T-helper 2 cell treated with Interferon-gamma antibody and Interleukin-4, amounts not matched to agents 100 ng/mL and 5 ng/mL, for 36 hours (primary cell): Measurements from ENCODE around the gene TMCO6. TPM values are rescaled to one million over a fixed set of nuclear protein-coding genes. Genes with fewer than 3 reads are reported as not detected.
"Not testable (repeated sequence)": the region's sequence is repeated elsewhere in the genome, so short reads cannot be mapped to it uniquely, and the experiment has no call there.

ENCODE experiments used
- intact Hi-C: fragments of 100-400 bp; cut with micrococcal nuclease; formaldehyde crosslinking; loops from one replicate; pipeline ENCODE4 v1.15.1; 2023
- total RNA-seq: library from RNA; stranded (reverse); gene quantifications from 2 replicates; pipeline ENCODE4 v1.2.3, GENCODE V29; 2022

Gene TMCO6
- total RNA-seq, 1 donor from 2014 or later: 36.4 TPM

GRCh38 chr5:140630292-140631035, 8.8 kb upstream of the TMCO6 start:
- intact Hi-C loops: no loop called here

- intact Hi-C loops: no loop called here
These were observed 8.2 kb upstream of the TMCO6 start for GRCh38 chr5:140631036-140631417.

DNA sequence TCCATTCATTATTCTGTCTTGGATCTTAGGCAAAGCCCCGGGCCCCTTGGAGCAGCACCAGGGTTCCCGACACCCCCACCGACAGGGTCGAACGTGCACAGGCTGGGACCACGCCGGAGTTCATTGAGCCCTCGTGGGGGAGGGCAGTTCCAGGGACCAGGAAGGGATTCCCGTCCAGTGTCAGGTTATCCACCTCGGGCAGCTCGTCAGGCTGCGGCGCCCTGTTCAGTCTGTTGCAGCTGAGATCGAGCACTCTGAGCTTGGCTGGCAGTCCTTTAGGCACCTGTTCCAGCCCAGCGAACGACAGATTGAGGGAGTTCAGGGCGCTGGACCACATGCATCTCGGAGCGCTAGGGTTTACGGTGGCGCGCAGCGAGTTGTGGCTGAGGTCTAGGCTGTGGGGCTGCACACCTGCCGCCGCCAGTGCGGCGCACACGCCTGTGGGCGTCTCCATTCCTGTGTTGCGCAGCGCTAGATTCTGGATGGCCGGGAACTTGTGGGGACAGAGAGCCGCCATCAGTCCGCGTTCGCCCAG, 7.4 kb upstream of the TMCO6 start:
- intact Hi-C loops: no loop called here

- intact Hi-C loops: no loop called here
These were observed 6.8 kb upstream of the TMCO6 start for GRCh38 chr5:140632366-140633020.

- intact Hi-C loops: no loop called here
These were observed 6.2 kb upstream of the TMCO6 start, which contains the start of gene CD14 for GRCh38 chr5:140633021-140633471. TSS of gene CD14 (minus strand) at chr5:140633175. CDS start at chr5:140633071, 104 bp downstream.

- intact Hi-C loops: no loop called here
These were observed 5.8 kb upstream of the TMCO6 start for GRCh38 chr5:140633501-140633900.

DNA sequence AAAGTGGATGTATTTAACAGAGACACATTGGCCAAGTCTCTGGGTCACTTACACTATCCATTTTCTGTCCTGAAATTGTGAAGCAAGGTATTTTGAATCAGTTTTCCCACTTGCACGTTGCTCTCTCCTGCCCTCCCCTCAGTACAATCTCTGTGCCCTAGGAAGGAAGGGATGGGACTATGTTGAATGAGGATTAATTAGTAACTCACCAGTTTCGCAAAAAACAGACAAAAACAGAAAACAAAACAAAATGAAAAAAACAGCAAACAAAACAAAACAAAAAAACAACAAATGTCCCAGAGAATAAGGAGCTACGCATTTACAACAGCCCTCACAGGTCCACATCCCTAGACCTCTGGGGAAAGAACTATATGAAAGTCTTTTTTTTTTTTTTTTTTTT, 5.1 kb upstream of the TMCO6 start:
- intact Hi-C loops: no loop called here

- intact Hi-C loops: loop anchor here (1.0 to 5.0 kb wide), 4 partner anchors 234 to 393 kb away; partner anchors contain the start of genes ANKHD1, PFDN1 and SLC4A9
These were observed 3.7 kb upstream of the TMCO6 start for GRCh38 chr5:140635291-140636257.

- intact Hi-C loops: loop anchor here (2.0 to 5.0 kb wide), 4 partner anchors 63 to 395 kb away; partner anchors contain the start of genes PFDN1, SLC4A9 and ZMAT2
These were observed 1.7 kb upstream of the TMCO6 start for GRCh38 chr5:140637371-140638100.

DNA sequence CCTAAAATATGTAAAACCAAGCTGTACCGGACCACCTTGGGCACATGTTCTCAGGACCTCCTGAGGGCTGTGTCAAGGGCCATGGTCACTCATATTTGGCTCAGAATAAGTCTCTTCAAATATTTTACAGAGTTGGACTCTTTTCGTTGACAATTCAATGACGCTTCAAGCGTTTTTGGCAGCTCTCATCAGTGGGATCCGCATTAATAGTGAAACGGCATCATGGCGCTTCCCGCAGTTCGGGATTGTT, 428 bp upstream of the TMCO6 start:
- intact Hi-C loops: loop anchor here (1.0 to 5.0 kb wide), 11 partner anchors 8 to 397 kb away; partner anchors contain the start of genes ANKHD1, APBB3, HARS1 and HARS2

DNA sequence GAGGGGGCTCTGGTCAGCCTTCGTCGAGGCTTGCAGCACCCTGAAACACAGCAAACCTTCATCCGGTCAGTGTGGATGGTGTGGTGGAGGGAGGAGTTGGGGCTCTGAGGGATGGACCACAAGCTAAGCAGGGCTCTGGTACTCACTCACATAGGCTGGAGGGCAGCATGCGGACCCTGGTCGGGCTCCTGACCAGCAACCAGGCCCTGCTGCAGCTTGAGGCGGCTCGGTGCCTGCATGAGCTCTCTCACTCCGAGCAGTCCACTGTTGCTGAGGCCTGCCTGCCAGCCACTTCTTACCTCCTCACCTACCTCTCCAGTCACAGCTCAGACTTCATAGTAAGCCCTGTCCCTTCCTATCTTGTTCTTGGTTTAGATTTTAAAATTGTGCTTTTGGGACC, 2.5 kb downstream of the TMCO6 start:
- intact Hi-C loops: no loop called here

- intact Hi-C loops: no loop called here
These were observed 3.5 kb downstream of the TMCO6 start for GRCh38 chr5:140642718-140643117.

DNA sequence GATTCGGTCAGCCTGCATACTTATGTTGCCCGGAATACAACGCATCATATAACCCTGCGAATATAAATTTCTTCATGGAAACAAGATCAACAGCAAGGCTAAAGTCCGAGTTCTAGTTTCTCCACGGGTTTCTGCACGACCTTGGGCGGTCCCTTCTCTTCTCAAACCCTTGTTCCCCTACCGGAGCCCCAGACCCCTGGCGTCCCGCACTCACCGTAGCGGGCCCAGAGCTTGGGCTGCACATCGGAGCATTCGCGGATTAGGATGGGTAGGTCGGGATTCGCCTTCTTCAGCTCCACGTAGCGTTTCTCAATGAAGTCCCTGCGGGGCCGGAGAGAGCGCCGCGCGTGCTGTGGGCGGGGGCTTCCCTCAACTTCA, 7.8 kb downstream of the TMCO6 start:
- intact Hi-C loops: loop anchor here (1.0 to 2.0 kb wide), 8 partner anchors 8 to 674 kb away; partner anchors contain the start of genes APBB3, HARS1, HARS2 and SLC35A4

DNA sequence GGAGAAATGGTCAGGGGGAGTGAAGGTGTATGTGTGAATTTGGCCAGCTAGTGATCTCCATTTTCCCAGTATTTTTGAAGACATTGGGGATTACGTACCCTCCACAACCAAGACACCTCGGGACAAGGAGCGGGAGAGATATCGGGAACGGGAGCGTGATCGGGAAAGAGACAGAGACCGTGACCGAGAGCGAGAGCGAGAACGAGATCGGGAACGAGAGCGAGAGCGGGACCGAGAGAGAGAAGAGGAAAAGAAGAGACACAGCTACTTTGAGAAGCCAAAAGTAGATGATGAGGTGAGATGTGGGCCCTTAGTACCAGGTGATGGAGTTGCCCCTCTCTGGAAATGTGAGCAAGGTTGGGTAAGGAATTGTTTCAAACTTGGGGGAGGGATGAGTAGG, 19.6 kb downstream of the TMCO6 start:
- intact Hi-C loops: no loop called here

DNA sequence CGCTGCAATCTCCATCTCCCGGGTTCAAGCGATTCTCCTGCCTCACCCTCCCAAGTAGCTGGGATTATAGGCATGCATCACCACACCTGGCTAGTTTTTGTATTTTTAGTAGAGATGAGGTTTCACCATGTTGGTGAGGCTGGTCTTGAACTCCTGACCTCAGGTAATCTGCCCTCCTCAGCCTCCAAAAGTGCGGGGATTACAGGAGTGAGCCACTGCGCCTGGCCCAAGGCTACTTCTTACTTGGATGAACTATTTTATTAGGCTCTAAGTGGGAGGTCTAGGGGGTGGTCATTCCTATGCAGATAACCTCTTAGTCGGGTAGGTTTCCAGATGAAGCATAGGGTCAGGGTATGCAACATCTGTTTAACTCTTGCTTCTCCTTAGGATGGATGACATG, 21.1 kb downstream of the TMCO6 start:
- intact Hi-C loops: not testable (repeated sequence)

DNA sequence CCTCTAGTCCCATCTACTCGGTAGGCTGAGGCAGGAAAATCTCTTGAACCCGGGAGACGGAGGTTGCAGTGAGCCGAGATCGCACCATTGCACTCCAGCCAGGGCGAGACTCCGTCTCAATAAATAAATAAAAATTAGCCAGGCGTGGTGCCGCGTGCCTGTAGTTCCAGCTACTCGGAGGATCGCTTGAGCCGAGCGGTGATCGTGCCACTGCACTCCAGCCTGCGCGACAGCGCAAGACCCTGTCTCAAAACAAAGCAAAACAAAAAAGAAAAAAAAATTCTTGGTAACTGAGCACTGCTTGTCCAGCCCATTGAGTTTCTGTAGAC, 24.7 kb downstream of the TMCO6 start:
- intact Hi-C loops: loop anchor here (1.0 kb wide), 7 partner anchors 17 to 263 kb away; partner anchors contain the start of genes ANKHD1, APBB3, HARS1 and HARS2

- intact Hi-C loops: loop anchor here (1.0 kb wide), 7 partner anchors 17 to 263 kb away; partner anchors contain the start of genes ANKHD1, APBB3, HARS1 and HARS2
These were observed 25.3 kb downstream of the TMCO6 start, which contains the start of gene WDR55 for GRCh38 chr5:140664359-140665119. TSS of gene WDR55 (plus strand) at chr5:140664904. CDS start at chr5:140664913, 9 bp downstream.

DNA sequence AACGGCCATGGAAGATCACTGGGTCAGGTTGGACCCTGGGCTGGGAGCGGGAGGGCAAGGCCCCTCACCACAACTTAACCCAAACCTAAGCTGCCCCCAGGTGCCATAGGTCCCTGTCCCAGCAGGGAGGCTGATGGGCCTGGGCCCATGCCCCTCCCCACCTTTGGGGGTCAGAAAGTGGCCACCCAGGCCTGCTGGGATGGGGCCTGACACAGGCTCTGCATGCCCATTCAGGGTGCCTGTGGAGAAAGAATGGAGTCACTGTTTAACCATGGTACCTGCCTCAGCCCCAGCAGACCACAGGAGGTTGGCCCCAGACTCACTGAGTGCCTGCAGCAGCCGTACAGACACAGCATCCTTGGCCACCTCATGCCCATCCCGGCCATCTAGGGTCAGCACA, 31.8 kb downstream of the TMCO6 start:
- intact Hi-C loops: not testable (repeated sequence)

DNA sequence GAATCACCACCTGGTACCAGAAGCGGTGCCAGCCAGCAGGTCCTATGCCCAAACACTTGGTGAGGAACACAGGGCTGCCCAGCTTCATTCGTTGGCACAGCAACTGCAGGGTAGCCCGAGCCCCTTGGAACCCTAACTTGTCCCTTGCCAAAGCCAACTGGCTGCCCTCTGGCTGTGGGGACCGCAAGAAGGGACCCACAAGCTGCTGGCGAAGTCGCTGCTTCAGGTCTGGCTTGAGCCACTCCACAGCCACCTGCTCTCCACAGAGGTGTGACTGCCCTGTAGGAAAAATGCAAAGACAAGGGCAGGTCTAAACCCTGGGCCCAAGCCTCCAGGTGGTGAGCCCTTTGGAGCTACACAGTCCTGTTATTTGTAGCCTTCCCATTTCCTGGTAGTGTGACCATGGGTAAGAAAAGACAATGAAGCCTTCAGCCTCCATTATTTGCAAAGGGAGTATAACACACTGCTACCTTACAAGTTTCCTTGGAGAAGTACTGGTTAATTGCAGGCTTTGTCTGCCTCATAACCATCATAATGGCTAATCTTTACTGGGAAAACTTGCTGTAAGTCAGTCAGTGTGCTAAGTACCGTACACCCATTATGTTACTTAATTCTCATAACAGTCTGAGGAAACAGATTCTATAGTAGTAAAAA, 32.3 kb downstream of the TMCO6 start:
- intact Hi-C loops: no loop called here
